ENCODE data around the gene BMS1. TPM values are rescaled to one million over a fixed set of nuclear protein-coding genes. Genes with fewer than 3 reads are reported as not detected.

BMS1 gene
- total and polyA plus RNA-seq, 2 donors (not counting 3 experiments of a cell fraction or from before 2014, with no cell fraction given): 2.8 to 23.4 TPM

GRCh38 chr10:42776681-42777080, 5.9 kb upstream of the BMS1 start:
- no peaks in the 10 kb centered on the region for H3K36me3 ChIP-seq (ENCODE audit: control insufficient read depth in 2 of 2, extremely low read depth in 1 of 2, insufficient read depth in 2 of 2, low read length in 2 of 2)
- H3K27ac ChIP-seq (ENCODE audit: insufficient read depth, low read depth, low read length): no peak overlapping the region
- TF ChIP-seq FOS (IDR thresholded peaks at IDR 0.05; ENCODE audit: borderline replicate concordance, insufficient read depth, low read length) (no peak), CTCF (IDR thresholded peaks at IDR 0.05; ENCODE audit: extremely low read depth in 1 of 2, insufficient read depth in 1 of 2, low read depth in 1 of 2, low read length in 2 of 2) (no peak), JUN (IDR thresholded peaks at IDR 0.05; ENCODE audit: borderline replicate concordance, insufficient read depth, insufficient read length, low read depth) (no peak)
- ChIA-PET POLR2A (no interaction called here), CTCF (interaction anchor here (1.3 to 1.6 kb wide), 2 partner anchors 23 to 24 kb away, joined by 4 read pairs; no protein-coding TSS in a partner anchor)
- H3K9me3 ChIP-seq (replicated peaks; ENCODE audit: control insufficient read depth, insufficient read depth, low read length): no peaks in the 10 kb centered on the region
- no peak overlapping the region for H3K4me2 ChIP-seq (ENCODE audit: insufficient read depth, low read length)
- dilution Hi-C loops (cut with MboI; ENCODE audit: extremely low pct_ligation_motif_present, low sequenced_read_pairs): no loop called here
- no TSS peak for BruUV-seq (replicated peaks)
- intact Hi-C loops (cut with micrococcal nuclease): no loop called here
- no peak overlapping the region for H3K4me3 ChIP-seq (replicated peaks in 1 of 3; ENCODE audit: insufficient read depth in 1 of 3, low read depth in 1 of 3, low read length in 3 of 3)
- no peaks in the 10 kb centered on the region for H3K9me1 ChIP-seq (replicated peaks; ENCODE audit: control insufficient read depth, extremely low read depth, insufficient read depth, low read length)
- no peaks in the 10 kb centered on the region for H4K20me1 ChIP-seq (replicated peaks; ENCODE audit: control insufficient read depth, extremely low read depth, insufficient read depth, low read length)
- FAIRE-seq: no peak
- H3K27me3 ChIP-seq (ENCODE audit: control insufficient read depth in 2 of 2, insufficient read depth in 2 of 2, low read length in 2 of 2): peaks cover 0 to 5% of the 10 kb centered on the region in 2 experiments
- DNase-seq (ENCODE audit: low read depth, low spot score): no peak
- H3K4me1 ChIP-seq (ENCODE audit: control insufficient read depth, extremely low read depth, insufficient read depth, low read length): peaks cover under 1% of the 10 kb centered on the region
- no peak overlapping the region for H3K9ac ChIP-seq (replicated peaks; ENCODE audit: extremely low read depth, insufficient read depth, low read length)
- H3K79me2 ChIP-seq (ENCODE audit: control insufficient read depth, insufficient read depth, low read length): no peaks in the 10 kb centered on the region
- no peak overlapping the region for H2AFZ ChIP-seq (ENCODE audit: low read depth, low read length)

DNA sequence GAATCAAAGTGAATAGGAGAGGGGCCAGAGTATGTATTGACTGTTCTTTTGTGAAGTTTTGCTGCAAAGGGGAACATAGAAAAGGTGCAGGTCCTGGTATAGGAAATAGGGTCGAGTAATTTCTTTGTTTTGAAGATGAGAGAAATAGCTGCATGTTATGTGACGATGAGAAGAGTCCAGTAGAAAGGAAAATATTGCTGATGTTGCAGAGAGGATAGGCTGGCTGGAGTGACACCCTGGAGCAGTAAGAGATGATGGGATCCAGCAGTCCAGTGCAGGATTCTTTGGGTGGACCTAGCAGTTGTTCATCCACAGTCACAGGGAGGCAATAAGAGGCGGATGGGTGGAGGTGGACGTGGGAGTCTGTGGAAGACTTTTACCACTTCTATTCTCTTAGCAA, 2.1 kb upstream of the BMS1 start:
- POLR2A ChIA-PET: no interaction called here

More for the DNA sequence above, 2.1 kb upstream of the BMS1 start:
- no peak for TF ChIP-seq GATA2 (IDR thresholded peaks at IDR 0.05; ENCODE audit: insufficient read depth, insufficient read length, low read depth, low read length)
- no peak for TF ChIP-seq EZH2 (IDR thresholded peaks at IDR 0.05; ENCODE audit: borderline replicate concordance, low read depth, low read length, severe bottlenecking)
- DNase-seq (ENCODE audit: low read depth, low spot score): no peak
- Histone ChIP-seq H3K9ac (replicated peaks; ENCODE audit: extremely low read depth, insufficient read depth, low read length) (no peak overlapping the region), H3K9me3 (replicated peaks; ENCODE audit: control insufficient read depth, insufficient read depth, low read length) (no peaks in the 10 kb centered on the region), H3K9me1 (replicated peaks; ENCODE audit: control insufficient read depth, extremely low read depth, insufficient read depth, low read length) (no peaks in the 10 kb centered on the region), H3K27me3 (ENCODE audit: control insufficient read depth in 2 of 2, insufficient read depth in 2 of 2, low read length in 2 of 2) (peaks cover 0 to 5% of the 10 kb centered on the region in 2 experiments), H4K20me1 (replicated peaks; ENCODE audit: control insufficient read depth, extremely low read depth, insufficient read depth, low read length) (no peaks in the 10 kb centered on the region), H3K36me3 (ENCODE audit: control insufficient read depth in 2 of 2, extremely low read depth in 1 of 2, insufficient read depth in 2 of 2, low read length in 2 of 2) (peaks cover under 1 to 4% of the 10 kb centered on the region in 2 experiments), H3K4me2 (ENCODE audit: insufficient read depth, low read length) (no peak overlapping the region), H3K79me2 (ENCODE audit: control insufficient read depth, insufficient read depth, low read length) (peaks cover 6% of the 10 kb centered on the region), H3K27ac (ENCODE audit: insufficient read depth, low read depth, low read length) (no peak overlapping the region), H2AFZ (ENCODE audit: low read depth, low read length) (no peak overlapping the region), H3K4me3 (replicated peaks in 1 of 3; ENCODE audit: insufficient read depth in 1 of 3, low read depth in 1 of 3, low read length in 3 of 3) (no peak overlapping the region), H3K4me1 (ENCODE audit: control insufficient read depth, extremely low read depth, insufficient read depth, low read length) (peaks cover 11% of the 10 kb centered on the region)
- intact Hi-C loops (cut with micrococcal nuclease): no loop called here
- dilution Hi-C loops (cut with MboI; ENCODE audit: extremely low pct_ligation_motif_present, low sequenced_read_pairs): no loop called here
- no TSS peak for BruUV-seq (replicated peaks)
- CTCF ChIA-PET: no interaction called here
- no peak for FAIRE-seq
